Measurements from ENCODE around the gene PBXIP1. TPM values are rescaled to one million over a fixed set of nuclear protein-coding genes. Genes with fewer than 3 reads are reported as not detected.

Gene PBXIP1
- polyA plus RNA-seq, 1 donor (not counting 4 experiments of a cell fraction or from before 2014, with no cell fraction given) = 15.6 TPM

DNA sequence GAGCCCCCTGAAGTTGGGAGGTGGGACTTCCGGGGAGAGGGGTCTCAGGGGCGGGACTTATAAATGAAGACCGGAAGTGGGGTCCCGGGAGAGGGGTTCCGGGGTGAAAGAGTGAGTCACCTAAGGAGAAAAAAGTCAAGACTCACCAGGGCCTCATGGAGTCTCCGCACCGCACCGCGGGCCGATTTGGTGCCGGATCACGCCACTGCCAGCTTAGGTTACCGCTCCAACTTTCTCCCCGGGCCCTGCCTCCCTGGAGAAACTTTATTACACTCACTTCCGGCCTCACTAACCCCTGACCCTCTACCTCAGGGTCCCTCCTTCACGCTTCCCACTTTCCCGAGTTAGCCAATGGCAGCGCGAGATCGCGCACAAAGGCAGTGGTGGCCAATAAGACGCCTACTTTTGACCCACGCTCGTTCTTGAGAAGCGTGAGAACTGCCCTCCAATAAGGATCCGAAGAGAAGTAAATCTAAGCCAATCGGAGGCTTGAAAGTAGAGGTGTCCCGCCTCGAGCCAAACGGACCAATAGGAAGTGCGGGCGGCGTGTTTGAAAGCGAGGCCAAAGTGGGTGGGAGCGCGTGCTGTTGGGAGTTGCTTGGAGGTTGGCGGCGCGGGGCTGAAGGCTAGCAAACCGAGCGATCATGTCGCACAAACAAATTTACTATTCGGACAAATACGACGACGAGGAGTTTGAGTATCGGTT is 18.4 kb upstream of the PBXIP1 start, which contains the start of gene CKS1B:
CKS1B (plus strand) TSS at position 580 of the 706 bp plus-strand sequence; CDS start at position 645, 65 bp downstream.
- dilution Hi-C loops (cut with MboI; ENCODE audit: extremely low pct_ligation_motif_present, low sequenced_read_pairs) = no loop called here
- H3K4me1 ChIP-seq (ENCODE audit: control insufficient read depth, extremely low read depth, insufficient read depth, low read length) = peaks cover 40% of the 10 kb centered on the region
- FAIRE-seq = peak; percentile 90

DNA sequence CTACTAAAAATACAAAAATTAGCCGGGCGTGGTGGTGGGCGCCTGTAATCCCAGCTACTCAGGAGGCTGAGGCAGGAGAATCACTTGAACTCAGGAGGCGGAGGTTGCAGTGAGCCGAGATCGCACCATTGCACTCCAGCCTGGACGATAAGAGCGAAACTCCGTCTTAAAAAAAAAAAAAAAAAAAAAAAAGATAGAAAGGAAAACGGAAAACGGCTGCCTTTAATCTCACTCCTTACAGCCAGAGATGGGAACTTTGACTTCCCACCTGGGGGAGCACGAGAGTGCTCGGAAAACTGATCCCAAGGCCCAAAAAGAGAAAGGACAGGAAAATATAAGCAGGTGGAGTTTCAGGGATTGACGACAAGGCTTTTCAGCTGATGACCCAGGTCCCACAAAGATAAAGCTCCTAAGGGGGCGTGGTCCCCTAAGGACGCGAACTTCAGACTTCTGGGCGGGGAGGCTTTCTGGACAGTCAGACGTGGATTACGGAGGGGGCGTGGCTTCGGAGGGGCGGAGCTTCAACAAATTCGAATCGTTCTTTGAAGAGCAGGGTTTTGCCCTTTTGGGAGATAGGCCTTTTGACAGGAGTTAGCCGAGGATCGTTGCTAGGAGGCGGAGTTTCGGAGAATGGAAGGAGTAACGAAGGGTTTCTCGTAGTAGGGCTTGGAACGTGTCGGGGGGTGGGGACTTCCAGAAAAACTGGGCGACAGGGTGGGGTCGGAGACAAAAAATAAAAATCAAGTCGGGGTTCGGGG is 17.6 kb upstream of the PBXIP1 start:
- Histone ChIP-seq H3K4me3 (ENCODE audit: control insufficient read depth in 2 of 3, extremely low read depth in 1 of 3, insufficient read depth in 2 of 3, low read depth in 1 of 3, low read length in 3 of 3) (peak overlapping the region; percentile 57 to 79 (median 75)), H3K79me2 (ENCODE audit: control insufficient read depth, insufficient read depth, low read length) (peaks cover 57% of the 10 kb centered on the region), H3K36me3 (ENCODE audit: control insufficient read depth in 2 of 2, extremely low read depth in 1 of 2, insufficient read depth in 2 of 2, low read length in 2 of 2) (peaks cover 0 to 11% of the 10 kb centered on the region in 2 experiments), H3K4me2 (ENCODE audit: control insufficient read depth, extremely low read depth, insufficient read depth, low read depth, low read length) (peak overlapping the region; percentile 76), H3K27me3 (ENCODE audit: control insufficient read depth, extremely low read depth, insufficient read depth, low read length) (no peaks in the 10 kb centered on the region), H3K27ac (ENCODE audit: control insufficient read depth, insufficient read depth, low read length) (peak overlapping the region; percentile 99), H3K4me1 (ENCODE audit: control insufficient read depth, extremely low read depth, insufficient read depth, low read length) (peaks cover 47% of the 10 kb centered on the region), H3K9ac (ENCODE audit: control insufficient read depth, extremely low read depth, insufficient read depth, low read length) (peak overlapping the region; percentile 96), H3K9me3 (ENCODE audit: control insufficient read depth, low read depth, low read length) (no peaks in the 10 kb centered on the region), H4K20me1 (ENCODE audit: control insufficient read depth, extremely low read depth, insufficient read depth, low read length) (no peaks in the 10 kb centered on the region), H2AFZ (ENCODE audit: control insufficient read depth, low read length) (no peak overlapping the region), H3K9me1 (ENCODE audit: control insufficient read depth, extremely low read depth, insufficient read depth, low read length) (no peaks in the 10 kb centered on the region)
- TF ChIP-seq, protein P1, sequence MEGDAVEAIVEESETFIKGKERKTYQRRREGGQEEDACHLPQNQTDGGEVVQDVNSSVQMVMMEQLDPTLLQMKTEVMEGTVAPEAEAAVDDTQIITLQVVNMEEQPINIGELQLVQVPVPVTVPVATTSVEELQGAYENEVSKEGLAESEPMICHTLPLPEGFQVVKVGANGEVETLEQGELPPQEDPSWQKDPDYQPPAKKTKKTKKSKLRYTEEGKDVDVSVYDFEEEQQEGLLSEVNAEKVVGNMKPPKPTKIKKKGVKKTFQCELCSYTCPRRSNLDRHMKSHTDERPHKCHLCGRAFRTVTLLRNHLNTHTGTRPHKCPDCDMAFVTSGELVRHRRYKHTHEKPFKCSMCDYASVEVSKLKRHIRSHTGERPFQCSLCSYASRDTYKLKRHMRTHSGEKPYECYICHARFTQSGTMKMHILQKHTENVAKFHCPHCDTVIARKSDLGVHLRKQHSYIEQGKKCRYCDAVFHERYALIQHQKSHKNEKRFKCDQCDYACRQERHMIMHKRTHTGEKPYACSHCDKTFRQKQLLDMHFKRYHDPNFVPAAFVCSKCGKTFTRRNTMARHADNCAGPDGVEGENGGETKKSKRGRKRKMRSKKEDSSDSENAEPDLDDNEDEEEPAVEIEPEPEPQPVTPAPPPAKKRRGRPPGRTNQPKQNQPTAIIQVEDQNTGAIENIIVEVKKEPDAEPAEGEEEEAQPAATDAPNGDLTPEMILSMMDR (optimal IDR thresholded peaks at IDR 0.05 in 1 of 3, IDR thresholded peaks at IDR 0.05 in 1 of 3, conservative IDR thresholded peaks at IDR 0.05 in 1 of 3; ENCODE audit: extremely low read depth in 1 of 3, insufficient read depth in 2 of 3, low read length in 3 of 3) = peak; percentile 10 to 24 (median 13)
- TF ChIP-seq EZH2 (IDR thresholded peaks at IDR 0.05; ENCODE audit: low read length) = no peak
- FAIRE-seq = no peak
- dilution Hi-C loops (cut with MboI; ENCODE audit: extremely low pct_ligation_motif_present, low sequenced_read_pairs) = no loop called here
- DNase-seq (ENCODE audit: low read depth, low spot score) = peak; percentile 95

More for the DNA sequence above, 18.4 kb upstream of the PBXIP1 start, which contains the start of gene CKS1B:
- Histone ChIP-seq H3K27ac (ENCODE audit: control insufficient read depth, insufficient read depth, low read length) (peak within 1 kb of the TSS; percentile 99), H3K9me1 (ENCODE audit: control insufficient read depth, extremely low read depth, insufficient read depth, low read length) (no peaks in the 10 kb centered on the region), H3K4me2 (ENCODE audit: control insufficient read depth, extremely low read depth, insufficient read depth, low read depth, low read length) (peak within 1 kb of the TSS; percentile 95), H2AFZ (ENCODE audit: control insufficient read depth, low read length) (peak within 1 kb of the TSS; percentile 71), H3K79me2 (ENCODE audit: control insufficient read depth, insufficient read depth, low read length) (peaks cover 51% of the 10 kb centered on the region), H3K27me3 (ENCODE audit: control insufficient read depth, extremely low read depth, insufficient read depth, low read length) (no peaks in the 10 kb centered on the region), H3K9ac (ENCODE audit: control insufficient read depth, extremely low read depth, insufficient read depth, low read length) (peak within 1 kb of the TSS; percentile 96), H3K36me3 (ENCODE audit: control insufficient read depth in 2 of 2, extremely low read depth in 1 of 2, insufficient read depth in 2 of 2, low read length in 2 of 2) (peaks cover 0 to 9% of the 10 kb centered on the region in 2 experiments), H4K20me1 (ENCODE audit: control insufficient read depth, extremely low read depth, insufficient read depth, low read length) (no peaks in the 10 kb centered on the region), H3K4me3 (ENCODE audit: control insufficient read depth in 2 of 3, extremely low read depth in 1 of 3, insufficient read depth in 2 of 3, low read depth in 1 of 3, low read length in 3 of 3) (peak within 1 kb of the TSS; percentile 57 to 98 (median 82)), H3K9me3 (ENCODE audit: control insufficient read depth, low read depth, low read length) (no peaks in the 10 kb centered on the region)
- DNase-seq (ENCODE audit: low read depth, low spot score) = peak; percentile 100
- TF ChIP-seq EZH2 (IDR thresholded peaks at IDR 0.05; ENCODE audit: low read length) = no peak
- TF ChIP-seq, protein P1 (optimal IDR thresholded peaks at IDR 0.05 in 1 of 3, IDR thresholded peaks at IDR 0.05 in 1 of 3, conservative IDR thresholded peaks at IDR 0.05 in 1 of 3; ENCODE audit: extremely low read depth in 1 of 3, insufficient read depth in 2 of 3, low read length in 3 of 3) = no peak
